ENCODE results near the gene FOXP1.

GRCh38 chr3:71456826-71457225 lies 126.7 kb downstream of the FOXP1 start:
- TF ChIP-seq CTCF (IDR thresholded peaks at IDR 0.05) (no peak), EZH2 (IDR thresholded peaks at IDR 0.05; ENCODE audit: borderline replicate concordance, insufficient read depth, low read depth, low read length, poor library complexity, severe bottlenecking) (no peak)

All from B cell (primary cell).